ENCODE measurements around the gene EPB41.

- no peak for TF ChIP-seq CTCF (IDR thresholded peaks at IDR 0.05)
- no peak for TF ChIP-seq POLR2A (IDR thresholded peaks at IDR 0.05)
These were observed 28.2 kb upstream of the EPB41 start for GRCh38 chr1:28885977-28886730.

Measured in sigmoid colon (tissue), 3 donors.